ENCODE measurements around the gene SLC17A2.

The SLC17A2 gene

DNA sequence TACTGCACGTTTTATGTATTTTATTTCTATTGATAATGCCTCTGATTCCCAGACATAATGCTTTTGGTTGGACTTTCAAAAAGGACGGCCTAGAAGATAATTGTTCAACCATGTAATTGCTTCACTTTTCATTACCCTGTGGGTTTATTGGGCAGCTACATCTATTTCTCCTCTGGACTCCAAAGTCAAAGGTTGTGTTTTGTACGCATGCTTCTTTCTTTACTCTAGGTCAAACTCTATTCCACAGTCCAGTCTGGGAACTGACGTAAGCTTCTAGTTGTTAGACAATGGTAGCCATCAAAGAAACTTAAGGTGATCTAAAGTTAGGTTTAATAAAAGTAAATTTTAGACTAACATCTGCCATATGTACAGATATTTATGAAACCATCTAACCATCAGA lies 49.9 kb downstream of the SLC17A2 start:
- no peak overlapping the region for H3K4me3 ChIP-seq (ENCODE audit: low read depth, low read length)
- H3K36me3 ChIP-seq (ENCODE audit: insufficient read depth, low read length) = no peaks in the 10 kb centered on the region
- H3K79me2 ChIP-seq (ENCODE audit: control insufficient read depth, insufficient read depth, low read length, unreplicated experiment) = no peaks in the 10 kb centered on the region
- H2AFZ ChIP-seq (ENCODE audit: low read length, unreplicated experiment) = no peak overlapping the region
- no peak overlapping the region for H3K27ac ChIP-seq (ENCODE audit: low read depth, low read length)
- H3K27me3 ChIP-seq (ENCODE audit: insufficient read depth, low read length) = no peaks in the 10 kb centered on the region
- H3K4me1 ChIP-seq (ENCODE audit: control insufficient read depth, insufficient read depth, low read length, unreplicated experiment) = peaks cover 18% of the 10 kb centered on the region

DNA sequence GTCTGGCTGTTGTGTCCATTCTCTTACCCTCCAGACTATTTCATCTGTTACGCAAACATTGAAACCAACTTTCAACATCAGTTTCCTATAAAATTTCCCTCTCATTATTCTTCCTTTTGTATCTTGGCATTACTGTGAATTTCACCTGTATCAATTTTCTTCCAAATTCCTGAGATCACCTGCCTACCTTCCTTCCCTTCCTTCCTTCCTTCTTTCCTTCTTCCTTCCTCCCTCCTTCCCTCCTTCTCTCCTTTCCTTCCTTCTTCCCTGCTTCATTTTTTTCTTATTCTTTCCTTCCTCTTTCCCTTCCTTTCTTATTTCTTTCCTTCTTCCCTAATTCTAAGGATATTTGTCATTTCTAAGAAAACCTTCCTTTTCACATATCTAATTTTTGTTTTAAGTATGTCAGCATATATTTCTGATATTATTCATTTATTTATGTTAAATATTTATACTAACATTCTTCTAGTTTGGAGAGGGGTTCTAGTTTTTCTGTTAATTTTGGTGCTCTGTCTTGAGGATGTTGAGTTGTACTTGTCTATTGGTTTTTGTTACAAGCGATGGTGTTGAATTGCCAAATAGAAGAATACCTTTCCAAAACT lies 51.7 kb downstream of the SLC17A2 start:
- Histone ChIP-seq H3K27ac (ENCODE audit: low read depth, low read length) (no peak overlapping the region), H3K36me3 (ENCODE audit: insufficient read depth, low read length) (no peaks in the 10 kb centered on the region), H3K27me3 (ENCODE audit: insufficient read depth, low read length) (peaks cover under 1% of the 10 kb centered on the region; the same call in 1 of the 2 replicates), H3K4me3 (ENCODE audit: low read depth, low read length) (no peak overlapping the region), H3K4me1 (ENCODE audit: control insufficient read depth, insufficient read depth, low read length, unreplicated experiment) (peaks cover 9% of the 10 kb centered on the region), H3K79me2 (ENCODE audit: control insufficient read depth, insufficient read depth, low read length, unreplicated experiment) (no peaks in the 10 kb centered on the region), H2AFZ (ENCODE audit: low read length, unreplicated experiment) (no peak overlapping the region)

DNA sequence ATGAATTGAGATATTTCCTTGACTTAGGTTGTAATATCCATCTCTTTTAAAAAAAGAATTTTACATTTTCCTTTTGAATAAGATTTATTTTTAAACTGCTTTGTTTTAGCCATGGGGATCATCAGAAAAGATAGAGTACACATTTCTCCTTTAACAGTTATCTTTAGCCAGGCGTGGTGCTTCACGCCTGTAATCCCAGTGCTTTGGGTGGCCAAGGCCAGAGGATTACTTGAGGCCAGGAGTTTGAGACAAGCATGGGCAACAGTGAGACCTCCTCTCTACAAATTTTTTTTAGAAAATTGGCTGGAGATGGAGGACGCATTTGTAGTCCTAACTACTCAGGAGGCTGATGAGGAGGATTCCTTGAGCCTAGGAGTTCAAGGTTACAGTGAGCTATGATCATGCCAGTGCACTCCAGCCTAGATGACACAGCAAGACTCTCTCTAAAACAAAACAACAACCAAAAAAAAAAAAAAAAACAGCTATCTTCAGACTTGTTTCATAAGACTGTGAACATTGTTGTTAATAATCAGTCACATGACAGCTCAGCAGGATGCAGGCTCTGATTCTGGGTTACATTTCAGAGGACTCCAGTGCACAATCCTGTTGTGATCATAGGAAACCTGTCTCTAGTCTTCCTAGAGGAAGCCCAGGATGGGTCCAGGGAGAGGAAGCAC lies 54.4 kb downstream of the SLC17A2 start:
- Histone ChIP-seq H3K4me3 (ENCODE audit: low read depth, low read length) (no peak overlapping the region), H3K79me2 (ENCODE audit: control insufficient read depth, insufficient read depth, low read length, unreplicated experiment) (no peaks in the 10 kb centered on the region), H3K27ac (ENCODE audit: low read depth, low read length) (no peak overlapping the region), H3K4me1 (ENCODE audit: control insufficient read depth, insufficient read depth, low read length, unreplicated experiment) (no peaks in the 10 kb centered on the region), H2AFZ (ENCODE audit: low read length, unreplicated experiment) (no peak overlapping the region), H3K27me3 (ENCODE audit: insufficient read depth, low read length) (peaks cover 11% of the 10 kb centered on the region; the same call in 1 of the 2 replicates), H3K36me3 (ENCODE audit: insufficient read depth, low read length) (no peaks in the 10 kb centered on the region)

GRCh38 chr6:25875563-25875905 lies 55.0 kb downstream of the SLC17A2 start:
- H3K36me3 ChIP-seq (ENCODE audit: insufficient read depth, low read length) = no peaks in the 10 kb centered on the region
- H3K79me2 ChIP-seq (ENCODE audit: control insufficient read depth, insufficient read depth, low read length, unreplicated experiment) = no peaks in the 10 kb centered on the region
- no peak overlapping the region for H3K27ac ChIP-seq (ENCODE audit: low read depth, low read length)
- no peak overlapping the region for H3K4me3 ChIP-seq (ENCODE audit: low read depth, low read length)
- no peaks in the 10 kb centered on the region for H3K4me1 ChIP-seq (ENCODE audit: control insufficient read depth, insufficient read depth, low read length, unreplicated experiment)
- H3K27me3 ChIP-seq (ENCODE audit: insufficient read depth, low read length) = peaks cover 11% of the 10 kb centered on the region; the same call in 1 of the 2 replicates
- H2AFZ ChIP-seq (ENCODE audit: low read length, unreplicated experiment) = no peak overlapping the region

- Histone ChIP-seq H3K27me3 (ENCODE audit: insufficient read depth, low read length) (peaks cover 11% of the 10 kb centered on the region; the same call in 1 of the 2 replicates), H3K79me2 (ENCODE audit: control insufficient read depth, insufficient read depth, low read length, unreplicated experiment) (no peaks in the 10 kb centered on the region), H2AFZ (ENCODE audit: low read length, unreplicated experiment) (no peak overlapping the region), H3K36me3 (ENCODE audit: insufficient read depth, low read length) (no peaks in the 10 kb centered on the region), H3K27ac (ENCODE audit: low read depth, low read length) (no peak overlapping the region), H3K4me3 (ENCODE audit: low read depth, low read length) (no peak overlapping the region), H3K4me1 (ENCODE audit: control insufficient read depth, insufficient read depth, low read length, unreplicated experiment) (no peaks in the 10 kb centered on the region)
These were observed 55.5 kb downstream of the SLC17A2 start for GRCh38 chr6:25874822-25875562.

DNA sequence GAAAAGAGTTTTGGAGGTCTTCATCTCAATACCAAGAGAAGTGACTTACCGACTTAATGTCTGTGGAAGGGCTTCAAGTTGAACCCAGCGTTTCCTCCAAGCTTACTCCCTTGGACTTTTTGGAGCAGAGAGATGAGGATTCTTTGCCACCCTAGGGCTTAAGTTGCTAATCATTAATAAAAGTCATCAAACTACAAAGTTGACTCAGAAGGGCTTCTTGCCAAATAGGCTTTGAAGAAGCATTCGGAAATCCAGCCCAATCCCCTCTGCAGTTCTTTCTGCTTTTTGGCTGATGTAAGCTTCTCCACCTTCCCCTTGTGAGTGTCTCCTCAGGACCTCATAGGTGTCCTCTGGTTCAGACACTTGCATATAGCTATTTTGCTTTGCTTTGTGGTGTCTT lies 56.4 kb downstream of the SLC17A2 start, which contains the start of gene SLC17A3:
Gene SLC17A3, minus strand, starts transcription at position 126 of the 400 bp plus-strand sequence. CDS start 5,856 bp downstream, outside the sequence.
- Histone ChIP-seq H3K27ac (ENCODE audit: low read depth, low read length) (no peak within 1 kb of the TSS), H3K27me3 (ENCODE audit: insufficient read depth, low read length) (peaks cover 11% of the 10 kb centered on the region; the same call in 1 of the 2 replicates), H2AFZ (ENCODE audit: low read length, unreplicated experiment) (no peak within 1 kb of the TSS), H3K4me1 (ENCODE audit: control insufficient read depth, insufficient read depth, low read length, unreplicated experiment) (no peaks in the 10 kb centered on the region), H3K36me3 (ENCODE audit: insufficient read depth, low read length) (no peaks in the 10 kb centered on the region), H3K4me3 (ENCODE audit: low read depth, low read length) (no peak within 1 kb of the TSS), H3K79me2 (ENCODE audit: control insufficient read depth, insufficient read depth, low read length, unreplicated experiment) (no peaks in the 10 kb centered on the region)

GRCh38 chr6:25872814-25873213 lies 57.7 kb downstream of the SLC17A2 start:
- H2AFZ ChIP-seq (ENCODE audit: low read length, unreplicated experiment) = no peak overlapping the region
- no peak overlapping the region for H3K4me3 ChIP-seq (ENCODE audit: low read depth, low read length)
- peaks cover 19% of the 10 kb centered on the region for H3K27me3 ChIP-seq (ENCODE audit: insufficient read depth, low read length)
- H3K79me2 ChIP-seq (ENCODE audit: control insufficient read depth, insufficient read depth, low read length, unreplicated experiment) = no peaks in the 10 kb centered on the region
- H3K36me3 ChIP-seq (ENCODE audit: insufficient read depth, low read length) = no peaks in the 10 kb centered on the region
- no peak overlapping the region for H3K27ac ChIP-seq (ENCODE audit: low read depth, low read length)
- no peaks in the 10 kb centered on the region for H3K4me1 ChIP-seq (ENCODE audit: control insufficient read depth, insufficient read depth, low read length, unreplicated experiment)

GRCh38 chr6:25869840-25870239 lies 60.7 kb downstream of the SLC17A2 start:
- H3K27me3 ChIP-seq (ENCODE audit: insufficient read depth, low read length) = peaks cover 36% of the 10 kb centered on the region
- no peak overlapping the region for H3K4me3 ChIP-seq (ENCODE audit: low read depth, low read length)
- no peaks in the 10 kb centered on the region for H3K36me3 ChIP-seq (ENCODE audit: insufficient read depth, low read length)
- H2AFZ ChIP-seq (ENCODE audit: low read length, unreplicated experiment) = no peak overlapping the region
- H3K79me2 ChIP-seq (ENCODE audit: control insufficient read depth, insufficient read depth, low read length, unreplicated experiment) = no peaks in the 10 kb centered on the region
- H3K4me1 ChIP-seq (ENCODE audit: control insufficient read depth, insufficient read depth, low read length, unreplicated experiment) = no peaks in the 10 kb centered on the region
- H3K27ac ChIP-seq (ENCODE audit: low read depth, low read length) = no peak overlapping the region

- Histone ChIP-seq H2AFZ (ENCODE audit: low read length, unreplicated experiment) (no peak overlapping the region), H3K36me3 (ENCODE audit: insufficient read depth, low read length) (no peaks in the 10 kb centered on the region), H3K4me3 (ENCODE audit: low read depth, low read length) (no peak overlapping the region), H3K27ac (ENCODE audit: low read depth, low read length) (no peak overlapping the region), H3K79me2 (ENCODE audit: control insufficient read depth, insufficient read depth, low read length, unreplicated experiment) (no peaks in the 10 kb centered on the region), H3K27me3 (ENCODE audit: insufficient read depth, low read length) (peaks cover 44% of the 10 kb centered on the region), H3K4me1 (ENCODE audit: control insufficient read depth, insufficient read depth, low read length, unreplicated experiment) (no peaks in the 10 kb centered on the region)
These were observed 61.9 kb downstream of the SLC17A2 start for GRCh38 chr6:25868436-25869183.

DNA sequence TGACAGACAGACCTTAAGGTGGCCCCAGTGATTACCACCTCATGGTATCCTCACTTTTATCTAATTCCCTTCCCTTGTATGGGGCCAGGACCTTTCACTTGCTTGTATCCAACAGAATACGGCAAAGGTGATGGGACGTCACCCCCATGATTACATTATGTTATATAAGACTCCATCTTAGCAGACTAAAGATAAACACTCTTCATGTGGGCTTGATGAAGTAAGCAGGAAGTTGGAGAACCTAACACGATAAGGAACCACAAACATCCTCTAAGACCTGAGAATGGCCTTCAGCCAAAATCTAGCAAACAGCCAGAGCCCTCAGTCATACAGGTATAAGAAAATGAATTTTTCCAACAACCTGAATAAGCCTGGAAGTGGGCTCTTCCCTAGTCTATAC lies 64.5 kb downstream of the SLC17A2 start:
- H3K27me3 ChIP-seq (ENCODE audit: insufficient read depth, low read length) = peaks cover 49% of the 10 kb centered on the region

More for the DNA sequence above, 64.5 kb downstream of the SLC17A2 start:
- no peaks in the 10 kb centered on the region for H3K36me3 ChIP-seq (ENCODE audit: insufficient read depth, low read length)
- H3K4me1 ChIP-seq (ENCODE audit: control insufficient read depth, insufficient read depth, low read length, unreplicated experiment) = no peaks in the 10 kb centered on the region
- H3K4me3 ChIP-seq (ENCODE audit: low read depth, low read length) = no peak overlapping the region
- no peak overlapping the region for H2AFZ ChIP-seq (ENCODE audit: low read length, unreplicated experiment)
- no peak overlapping the region for H3K27ac ChIP-seq (ENCODE audit: low read depth, low read length)
- no peaks in the 10 kb centered on the region for H3K79me2 ChIP-seq (ENCODE audit: control insufficient read depth, insufficient read depth, low read length, unreplicated experiment)
